A673 (cell line): ENCODE measurements around the gene TMEM18.

ENCODE experiments used
- EZH2 ChIP-seq: fragments of 200-600 bp; sonication (generic); IDR thresholded peaks from 2 replicates; pipeline ENCODE4 v1.6.1; 2017; ENCODE audit warnings: borderline replicate concordance, low read depth, mild to moderate bottlenecking, mixed read lengths, antibody characterized with exemption, low read length; ENCODE audit not compliant: poor library complexity, severe bottlenecking
- TF ChIP-seq, protein P1 (sequence below): fragments of 300-800, 200-600 bp; sonication (generic); conservative IDR thresholded peaks from 2 replicates; pipeline ENCODE4 v1.5.1; 2017; ENCODE audit warnings: low read depth, mild to moderate bottlenecking, antibody characterized with exemption, low read length, moderate library complexity, mixed read lengths

GRCh38 chr2:725468-725867 lies 48.3 kb upstream of the TMEM18 start:
- TF ChIP-seq, protein P1, sequence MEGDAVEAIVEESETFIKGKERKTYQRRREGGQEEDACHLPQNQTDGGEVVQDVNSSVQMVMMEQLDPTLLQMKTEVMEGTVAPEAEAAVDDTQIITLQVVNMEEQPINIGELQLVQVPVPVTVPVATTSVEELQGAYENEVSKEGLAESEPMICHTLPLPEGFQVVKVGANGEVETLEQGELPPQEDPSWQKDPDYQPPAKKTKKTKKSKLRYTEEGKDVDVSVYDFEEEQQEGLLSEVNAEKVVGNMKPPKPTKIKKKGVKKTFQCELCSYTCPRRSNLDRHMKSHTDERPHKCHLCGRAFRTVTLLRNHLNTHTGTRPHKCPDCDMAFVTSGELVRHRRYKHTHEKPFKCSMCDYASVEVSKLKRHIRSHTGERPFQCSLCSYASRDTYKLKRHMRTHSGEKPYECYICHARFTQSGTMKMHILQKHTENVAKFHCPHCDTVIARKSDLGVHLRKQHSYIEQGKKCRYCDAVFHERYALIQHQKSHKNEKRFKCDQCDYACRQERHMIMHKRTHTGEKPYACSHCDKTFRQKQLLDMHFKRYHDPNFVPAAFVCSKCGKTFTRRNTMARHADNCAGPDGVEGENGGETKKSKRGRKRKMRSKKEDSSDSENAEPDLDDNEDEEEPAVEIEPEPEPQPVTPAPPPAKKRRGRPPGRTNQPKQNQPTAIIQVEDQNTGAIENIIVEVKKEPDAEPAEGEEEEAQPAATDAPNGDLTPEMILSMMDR: no peak
- TF ChIP-seq EZH2: no peak
